K562 (cell line): ENCODE data around the gene ROPN1L. TPM values are rescaled to one million over a fixed set of nuclear protein-coding genes. Genes with fewer than 3 reads are reported as not detected.

Experiments used
- E2F3 ChIP-seq: fragments of 250-450 bp; sonication (Bioruptor Pico); IDR thresholded peaks from 2 replicates; pipeline ENCODE4 v1.4.0; 2020; ENCODE audit warnings: mild to moderate bottlenecking
- ETV1 ChIP-seq: fragments of 450-650 bp; conservative IDR thresholded peaks from 2 replicates; pipeline ENCODE4 v1.6.1; 2016; ENCODE audit warnings: missing genetic modification characterization, control low read depth, low read depth, missing compliant biosample characterization
- ETV6 ChIP-seq, 3 experiments: fragments of 150-350 bp in 1 of 3; sonication (generic) in 1 of 3; formaldehyde crosslinking in 1 of 3; IDR thresholded peaks; 2 replicates each; pipeline versions ENCODE4 v1.6.1 to v1.8.0; 2014 to 2022; ENCODE audit warnings: borderline replicate concordance in 2 of 3, low read depth in 2 of 3, antibody characterized with exemption in 1 of 3, low read length in 1 of 3, mild to moderate bottlenecking in 1 of 3, missing genetic modification reagents in 1 of 3
- FOXA1 ChIP-seq: fragments of 450-650 bp; IDR thresholded peaks from 2 replicates; pipeline ENCODE4 v1.6.1; 2016; ENCODE audit warnings: mild to moderate bottlenecking, borderline replicate concordance
- HNRNPL ChIP-seq: fragments of 200-400 bp; formaldehyde crosslinking; IDR thresholded peaks from 2 replicates; pipeline ENCODE4 v1.6.1; 2017; ENCODE audit warnings: low read depth, mild to moderate bottlenecking, low read length
- ILK ChIP-seq: fragments of 450-650 bp; IDR thresholded peaks from 2 replicates; pipeline ENCODE4 v1.6.1; 2016; ENCODE audit warnings: missing genetic modification characterization, low read depth, mild to moderate bottlenecking, missing compliant biosample characterization, moderate library complexity, borderline replicate concordance
- MECOM ChIP-seq: fragments of 250-450 bp; sonication (Bioruptor Pico); IDR thresholded peaks from 2 replicates; pipeline ENCODE4 v1.8.0; 2022; ENCODE audit warnings: inconsistent platforms
- NCOA2 ChIP-seq, 2 experiments: fragments of 450-650 bp; IDR thresholded peaks; 2 replicates each; pipeline ENCODE4 v1.6.1; 2018; ENCODE audit warnings: mild to moderate bottlenecking in 2 of 2, moderate library complexity in 1 of 2; ENCODE audit not compliant: partially characterized antibody in 2 of 2
- NFIX ChIP-seq: fragments of 250-450 bp; sonication (Bioruptor Pico); IDR thresholded peaks from 2 replicates; pipeline ENCODE4 v1.4.0; 2020; ENCODE audit warnings: low read depth, mild to moderate bottlenecking, moderate library complexity
- OTX1 ChIP-seq: fragments of 450-650 bp; formaldehyde crosslinking; IDR thresholded peaks from 2 replicates; pipeline ENCODE4 v1.4.0; 2022; ENCODE audit warnings: mild to moderate bottlenecking
- POLR2AphosphoS5 ChIP-seq: IDR thresholded peaks from 2 replicates; pipeline ENCODE4 v1.6.1; 2011; ENCODE audit warnings: mild to moderate bottlenecking, low read depth, low read length, moderate library complexity; ENCODE audit not compliant: control insufficient read depth, insufficient read depth
- SIN3B ChIP-seq: fragments of 450-650 bp; IDR thresholded peaks from 2 replicates; pipeline ENCODE4 v1.6.1; 2017; ENCODE audit warnings: low read depth, mild to moderate bottlenecking, moderate library complexity
- SRF ChIP-seq, 2 experiments: fragments of 250-450, 450-650 bp in 1 of 2; sonication (Bioruptor Pico) in 1 of 2; sonication (generic) in 1 of 2; formaldehyde crosslinking; IDR thresholded peaks; 2 replicates each; pipeline versions ENCODE4 v1.5.0 to v1.5.1; 2020 to 2022; ENCODE audit warnings: mild to moderate bottlenecking in 1 of 2, missing genetic modification reagents in 1 of 2
- UBTF ChIP-seq, 2 experiments: IDR thresholded peaks; 2 replicates each; pipeline ENCODE4 v1.6.1; 2012; ENCODE audit warnings: improper control_type of control experiment in 2 of 2, low read depth in 2 of 2, low read length in 2 of 2, borderline replicate concordance in 1 of 2
- XRCC4 ChIP-seq: IDR thresholded peaks from one replicate; pipeline ENCODE4 v1.6.1; 2011; ENCODE audit not compliant: insufficient read depth, insufficient read length; ENCODE audit errors: extremely low read depth
- ZHX1 ChIP-seq: fragments of 150-350 bp; conservative IDR thresholded peaks from 2 replicates; pipeline ENCODE4 v1.6.1; 2014; ENCODE audit warnings: low read length
- ZKSCAN1 ChIP-seq: fragments of 150-350 bp; IDR thresholded peaks from 2 replicates; pipeline ENCODE4 v1.6.1; 2016; ENCODE audit warnings: low read depth, low read length
- ZKSCAN3 ChIP-seq: fragments of 250-450 bp; sonication (Bioruptor Pico); IDR thresholded peaks from 2 replicates; pipeline ENCODE4 v1.4.0; 2020
- polyA plus RNA-seq, 8 experiments: library from polyadenylated mRNA; depleted of rRNA in 4 of 8; stranded (reverse) in 5 of 8; unstranded in 3 of 8; fragments of >200 nt; fragmentation: Nextera tagmentation in 2 of 8; fragmentation: Illumina TruSeq in 1 of 8; extraction: Ambion mirVana in 2 of 8; extraction: Trizol in 1 of 8; gene quantifications; 2 replicates each; pipeline versions ENCODE4 v1.2.1 to v1.2.3, GENCODE V29; 2011 to 2014; ENCODE audit warnings: inconsistent platforms in 1 of 8, missing spikeins in 1 of 8
- total RNA-seq, 7 experiments: library from RNA; depleted of rRNA in 6 of 7; stranded (reverse); fragments of >200 nt in 6 of 7; fragmentation: Illumina TruSeq in 2 of 7; extraction: Trizol in 2 of 7; gene quantifications; 2 replicates each; pipeline versions ENCODE4 v1.2.1 to v1.2.3, GENCODE V29; 2011 to 2021; ENCODE audit warnings: low replicate concordance in 1 of 7
- TF ChIP-seq, protein P1 (sequence below): fragments of 250-450 bp; sonication (Bioruptor Pico); IDR thresholded peaks from 2 replicates; pipeline ENCODE4 v1.9.0; 2021; ENCODE audit warnings: mild to moderate bottlenecking, inconsistent platforms

ROPN1L gene
- total and polyA plus RNA-seq, 9 of the 15 experiments (the other 6 are each of a cell fraction or from before 2014, with no cell fraction given): 0.04 to 0.85 (median 0.24) TPM; not detected in 3

- TF ChIP-seq POLR2AphosphoS5: 0 out of 2 replicates have a peak, but pooled peaks have one; percentile 35
- peak in 1 of 2 experiments; percentile 59; a peak in 1 of 4 replicates for TF ChIP-seq SRF (CRISPR knock-in tag; IDR thresholded peaks at IDR 0.05)
- TF ChIP-seq E2F3: 0 out of 2 replicates have a peak, but pooled peaks have one; percentile 71
- no peak for TF ChIP-seq ETV6 (IDR thresholded peaks at IDR 0.05; ENCODE audit: borderline replicate concordance in 1 of 2, low read depth in 2 of 2, low read length in 1 of 2)
- no peak for TF ChIP-seq ETV6 (CRISPR knock-in tag; IDR thresholded peaks at IDR 0.05; ENCODE audit: borderline replicate concordance)
- TF ChIP-seq NCOA2 (IDR thresholded peaks at IDR 0.05; ENCODE audit: partially characterized antibody in 2 of 2): no peak
- TF ChIP-seq ETV1 (tag): peak; percentile 77
- TF ChIP-seq ZHX1: no peak
- TF ChIP-seq XRCC4: no peak
- no peak for TF ChIP-seq ZKSCAN1
- no peak for TF ChIP-seq OTX1 (CRISPR knock-in tag)
- peak; percentile 88 for TF ChIP-seq MECOM (CRISPR knock-in tag)
- no peak for TF ChIP-seq ZKSCAN3 (CRISPR knock-in tag)
- no peak for TF ChIP-seq HNRNPL
- TF ChIP-seq FOXA1: no peak
- no peak for TF ChIP-seq ILK (tag)
- no peak for TF ChIP-seq UBTF (IDR thresholded peaks at IDR 0.05; ENCODE audit: borderline replicate concordance in 1 of 2, low read depth in 2 of 2, low read length in 2 of 2)
- no peak for TF ChIP-seq SIN3B
- TF ChIP-seq NFIX (CRISPR knock-in tag): no peak
- TF ChIP-seq, protein P1, sequence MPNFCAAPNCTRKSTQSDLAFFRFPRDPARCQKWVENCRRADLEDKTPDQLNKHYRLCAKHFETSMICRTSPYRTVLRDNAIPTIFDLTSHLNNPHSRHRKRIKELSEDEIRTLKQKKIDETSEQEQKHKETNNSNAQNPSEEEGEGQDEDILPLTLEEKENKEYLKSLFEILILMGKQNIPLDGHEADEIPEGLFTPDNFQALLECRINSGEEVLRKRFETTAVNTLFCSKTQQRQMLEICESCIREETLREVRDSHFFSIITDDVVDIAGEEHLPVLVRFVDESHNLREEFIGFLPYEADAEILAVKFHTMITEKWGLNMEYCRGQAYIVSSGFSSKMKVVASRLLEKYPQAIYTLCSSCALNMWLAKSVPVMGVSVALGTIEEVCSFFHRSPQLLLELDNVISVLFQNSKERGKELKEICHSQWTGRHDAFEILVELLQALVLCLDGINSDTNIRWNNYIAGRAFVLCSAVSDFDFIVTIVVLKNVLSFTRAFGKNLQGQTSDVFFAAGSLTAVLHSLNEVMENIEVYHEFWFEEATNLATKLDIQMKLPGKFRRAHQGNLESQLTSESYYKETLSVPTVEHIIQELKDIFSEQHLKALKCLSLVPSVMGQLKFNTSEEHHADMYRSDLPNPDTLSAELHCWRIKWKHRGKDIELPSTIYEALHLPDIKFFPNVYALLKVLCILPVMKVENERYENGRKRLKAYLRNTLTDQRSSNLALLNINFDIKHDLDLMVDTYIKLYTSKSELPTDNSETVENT (CRISPR knock-in tag): no peak
These were observed 62.5 kb downstream of the ROPN1L start (continued) for GRCh38 chr5:10503997-10504793.
